GM12801 (cell line): Measurements from ENCODE around the gene NOX5.

Experiments
- TF ChIP-seq, protein P1 (sequence below): IDR thresholded peaks from one replicate; pipeline ENCODE4 v1.5.1; 2011; ENCODE audit warnings: control low read depth; ENCODE audit not compliant: insufficient read length; ENCODE audit errors: extremely low read depth

NOX5 gene

DNA sequence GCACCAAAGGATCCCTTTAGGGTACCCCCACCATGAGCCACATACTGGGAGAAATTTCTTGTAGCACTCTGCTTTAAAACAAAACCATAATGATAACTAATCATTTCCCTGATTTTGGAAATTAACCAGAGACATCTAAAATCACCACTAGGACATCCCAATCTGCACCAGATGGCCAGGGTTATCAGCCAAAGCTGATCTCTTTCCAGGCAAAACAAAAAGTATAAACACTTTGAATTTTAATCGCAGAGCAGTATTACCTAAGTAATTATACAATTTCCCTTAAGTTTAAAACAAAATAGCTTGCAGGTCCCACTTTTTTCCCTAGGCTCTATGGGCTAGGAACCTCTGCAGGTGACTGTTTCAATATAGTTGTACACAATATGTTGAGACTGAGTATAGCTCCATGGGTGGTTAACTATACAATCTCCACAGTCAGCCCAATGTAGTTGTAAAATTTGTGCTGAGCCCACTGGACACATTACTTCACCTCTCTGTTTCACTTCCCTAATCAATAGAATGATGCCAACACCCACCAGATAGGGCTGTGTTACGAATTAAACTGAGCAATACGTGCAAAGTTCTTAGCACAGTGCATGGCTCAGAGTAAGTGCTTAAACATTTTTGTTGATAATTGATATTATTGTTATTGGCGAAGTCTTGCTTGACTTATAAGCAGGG lies 629 bp upstream of the NOX5 start:
- TF ChIP-seq, protein P1, sequence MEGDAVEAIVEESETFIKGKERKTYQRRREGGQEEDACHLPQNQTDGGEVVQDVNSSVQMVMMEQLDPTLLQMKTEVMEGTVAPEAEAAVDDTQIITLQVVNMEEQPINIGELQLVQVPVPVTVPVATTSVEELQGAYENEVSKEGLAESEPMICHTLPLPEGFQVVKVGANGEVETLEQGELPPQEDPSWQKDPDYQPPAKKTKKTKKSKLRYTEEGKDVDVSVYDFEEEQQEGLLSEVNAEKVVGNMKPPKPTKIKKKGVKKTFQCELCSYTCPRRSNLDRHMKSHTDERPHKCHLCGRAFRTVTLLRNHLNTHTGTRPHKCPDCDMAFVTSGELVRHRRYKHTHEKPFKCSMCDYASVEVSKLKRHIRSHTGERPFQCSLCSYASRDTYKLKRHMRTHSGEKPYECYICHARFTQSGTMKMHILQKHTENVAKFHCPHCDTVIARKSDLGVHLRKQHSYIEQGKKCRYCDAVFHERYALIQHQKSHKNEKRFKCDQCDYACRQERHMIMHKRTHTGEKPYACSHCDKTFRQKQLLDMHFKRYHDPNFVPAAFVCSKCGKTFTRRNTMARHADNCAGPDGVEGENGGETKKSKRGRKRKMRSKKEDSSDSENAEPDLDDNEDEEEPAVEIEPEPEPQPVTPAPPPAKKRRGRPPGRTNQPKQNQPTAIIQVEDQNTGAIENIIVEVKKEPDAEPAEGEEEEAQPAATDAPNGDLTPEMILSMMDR: no peak

DNA sequence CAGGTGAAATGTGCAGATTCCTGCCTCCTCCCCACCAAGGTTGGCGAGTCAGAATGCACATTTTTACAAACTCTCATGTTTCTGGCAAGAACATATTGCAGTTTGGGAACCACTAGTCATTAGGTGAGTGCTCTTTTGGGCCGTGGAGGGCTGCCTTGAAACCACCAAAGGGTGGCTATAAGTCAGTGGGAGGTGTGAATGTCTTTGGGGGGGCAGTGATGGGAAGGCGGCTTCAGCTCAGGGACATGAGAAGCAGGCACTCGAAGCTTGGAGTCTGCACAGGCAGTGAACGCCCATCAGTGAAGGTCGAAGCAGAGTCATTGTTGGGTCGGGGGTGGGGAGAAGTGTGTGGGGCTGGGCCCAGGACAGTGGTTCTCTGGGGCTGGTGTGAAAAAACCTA lies 1.1 kb downstream of the NOX5 start:
- TF ChIP-seq, protein P1: no peak

DNA sequence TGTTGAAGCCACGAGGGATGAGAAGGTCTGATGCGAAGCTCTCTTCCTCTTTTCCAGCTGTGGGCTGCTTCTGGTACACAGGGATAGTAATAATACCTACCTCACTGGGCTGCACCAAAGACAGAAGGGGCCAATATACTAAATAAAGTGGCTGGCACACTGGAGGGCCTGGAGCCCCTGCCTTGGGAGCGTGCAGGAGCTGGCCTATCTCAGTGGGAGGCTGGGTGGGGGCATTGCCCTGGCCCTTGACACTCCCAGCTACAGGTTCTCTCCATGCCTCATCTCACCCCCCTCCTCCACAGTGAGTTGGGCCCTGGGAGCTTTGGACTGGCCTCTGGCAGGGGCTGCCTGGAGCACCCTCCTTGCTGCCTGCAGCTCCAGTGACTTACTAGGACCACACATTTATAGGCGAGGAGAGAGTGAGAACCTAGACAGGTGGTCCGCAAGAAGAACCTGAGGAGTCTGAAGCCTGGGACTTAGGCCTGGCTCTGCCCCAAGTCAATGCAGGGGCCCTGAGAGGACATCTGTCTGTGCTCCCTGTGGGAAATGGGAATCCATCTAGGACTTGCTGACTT lies 1.6 kb downstream of the NOX5 start:
- TF ChIP-seq, protein P1: no peak

DNA sequence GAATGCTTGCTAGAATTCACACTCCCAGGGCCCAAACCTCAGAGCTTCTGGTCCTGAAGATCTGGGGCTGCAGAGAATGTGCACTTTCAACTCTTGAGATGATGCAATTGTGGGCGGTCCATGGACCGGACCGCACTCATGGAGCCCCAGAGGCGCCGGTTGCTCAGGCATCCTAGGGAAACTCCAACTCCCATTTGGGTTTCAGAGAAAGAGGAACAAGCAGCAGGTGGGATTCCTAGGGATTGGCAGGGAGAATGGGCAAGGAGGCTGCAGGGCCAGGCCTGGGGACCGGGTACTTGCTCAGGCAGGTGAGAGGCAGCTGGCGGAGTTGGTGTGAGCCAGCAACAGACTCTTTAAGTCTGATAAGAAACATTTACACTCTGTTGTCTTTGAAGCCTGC lies 3.5 kb downstream of the NOX5 start:
- TF ChIP-seq, protein P1: no peak

DNA sequence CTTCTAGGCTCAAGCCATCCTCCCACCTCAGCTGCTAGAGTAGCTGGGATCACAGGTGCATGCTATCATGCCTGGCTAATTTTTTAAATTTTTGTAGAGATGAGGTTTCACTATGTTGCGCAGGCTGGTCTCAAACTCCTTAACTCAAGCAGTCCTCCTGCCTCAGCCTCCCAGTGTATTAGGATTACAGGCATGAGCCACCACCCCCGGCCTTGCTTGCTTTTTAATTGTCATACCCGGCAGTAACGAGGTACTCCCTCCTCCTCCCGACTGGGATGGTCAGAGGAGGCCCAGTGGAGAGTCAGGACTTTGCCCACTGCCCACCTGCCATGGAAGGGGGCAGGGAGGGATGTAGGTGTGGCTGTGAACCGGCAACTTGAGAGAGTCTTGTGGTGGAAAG lies 4.5 kb downstream of the NOX5 start:
- TF ChIP-seq, protein P1: no peak

DNA sequence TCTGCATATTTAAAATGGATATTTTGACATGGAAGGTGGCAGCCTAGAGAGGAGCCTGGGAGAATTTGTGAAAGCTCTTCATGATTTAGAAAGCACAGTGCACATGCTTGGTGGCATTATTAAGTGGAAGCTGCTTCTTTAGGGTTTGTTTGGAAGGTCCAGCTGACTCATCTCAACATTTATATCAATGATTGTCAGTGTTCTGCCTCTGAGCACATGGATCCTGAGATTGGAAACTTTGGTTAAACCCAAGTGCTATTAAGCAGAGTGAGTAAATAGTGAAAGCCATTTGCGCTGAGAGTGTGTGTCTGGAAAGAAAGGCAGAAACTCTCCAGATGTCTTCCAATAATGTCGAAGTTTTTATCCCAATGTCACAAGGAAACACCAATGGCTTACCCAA lies 7.4 kb downstream of the NOX5 start:
- TF ChIP-seq, protein P1: no peak

DNA sequence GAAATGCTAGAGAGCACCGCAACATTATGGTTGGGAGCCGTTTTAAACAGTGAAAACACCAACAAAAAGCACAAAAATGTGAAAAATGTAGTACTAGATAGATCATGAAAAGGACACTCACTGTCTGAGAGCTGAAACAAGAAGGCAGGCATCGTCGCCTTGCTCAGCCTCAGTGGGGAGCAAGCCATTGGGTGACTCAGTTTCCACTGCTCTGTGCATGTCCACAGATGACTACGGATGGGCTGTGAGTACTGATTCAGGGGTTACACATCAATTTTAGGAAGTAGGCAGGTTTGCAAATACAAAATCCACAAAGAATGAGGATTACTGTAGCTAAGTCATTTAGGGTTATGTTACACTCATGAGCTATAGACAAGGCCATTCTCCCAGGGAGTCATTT lies 10.8 kb downstream of the NOX5 start:
- TF ChIP-seq, protein P1: no peak

DNA sequence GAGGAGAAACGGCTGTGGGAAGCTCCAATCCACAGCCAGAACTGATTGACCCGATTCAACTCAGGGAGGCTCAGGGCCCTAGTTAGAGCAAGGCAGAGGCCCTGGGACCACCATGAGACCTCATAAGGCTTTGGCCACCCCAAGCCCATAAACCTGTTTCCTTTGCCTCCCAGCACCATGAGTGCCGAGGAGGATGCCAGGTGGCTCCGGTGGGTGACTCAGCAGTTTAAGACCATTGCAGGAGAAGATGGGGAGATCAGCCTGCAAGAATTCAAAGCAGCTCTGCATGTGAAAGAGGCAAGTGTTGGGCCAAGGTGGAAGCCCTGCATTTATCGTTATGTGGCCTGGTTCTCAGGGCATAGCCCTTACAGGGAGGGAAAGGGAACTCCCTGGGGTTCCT lies 11.9 kb downstream of the NOX5 start:
- TF ChIP-seq, protein P1: no peak
